HG02870 (cell line): ENCODE measurements around the gene SBSN.
"Not testable (repeated sequence)": the region's sequence is repeated elsewhere in the genome, so short reads cannot be mapped to it uniquely, and the experiment has no call there.

Experiments
- ATAC-seq: cut with Tn5 transposase; IDR thresholded peaks from one replicate; pipeline ENCODE4 v1.9.1; 2021; ENCODE audit warnings: mild to moderate bottlenecking, moderate library complexity; ENCODE audit not compliant: unreplicated experiment

The SBSN gene

GRCh38 chr19:35476149-35476548 is 52.0 kb downstream of the SBSN start:
- ATAC-seq, result no peak

- not testable (repeated sequence) for ATAC-seq
Observed at GRCh38 chr19:35474594-35474993, 53.5 kb downstream of the SBSN start.

DNA sequence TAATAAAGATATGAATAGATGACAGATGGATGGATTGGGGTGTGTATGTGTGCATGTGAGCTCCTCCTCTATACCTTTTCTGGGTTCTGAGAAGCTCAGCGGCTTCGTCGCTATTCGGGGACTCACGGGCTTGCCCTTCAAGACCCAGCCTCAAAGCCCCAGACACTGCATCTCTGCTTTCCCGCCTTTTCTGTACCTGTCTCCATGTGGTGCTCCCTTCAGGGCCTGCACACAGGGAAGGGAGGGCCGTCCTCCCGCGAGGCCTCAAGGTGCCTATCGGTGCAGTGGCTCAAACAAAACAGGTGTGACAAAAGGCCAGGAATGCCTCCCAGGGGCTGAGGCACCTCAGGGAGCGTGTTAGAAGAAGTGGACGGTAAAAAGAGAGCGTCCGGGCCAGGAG is 54.0 kb downstream of the SBSN start:
- no peak for ATAC-seq
